Effector CD4-positive, alpha-beta T cell (primary cell): ENCODE measurements around the gene ARHGAP5.
A peak's percentile ranks its signal among the peaks of the same experiment; 100 is the strongest.

Experiments
- DNase-seq: peaks from one replicate; pipeline ENCODE4 v3.0.0-alpha.2; 2020

Gene ARHGAP5

DNA sequence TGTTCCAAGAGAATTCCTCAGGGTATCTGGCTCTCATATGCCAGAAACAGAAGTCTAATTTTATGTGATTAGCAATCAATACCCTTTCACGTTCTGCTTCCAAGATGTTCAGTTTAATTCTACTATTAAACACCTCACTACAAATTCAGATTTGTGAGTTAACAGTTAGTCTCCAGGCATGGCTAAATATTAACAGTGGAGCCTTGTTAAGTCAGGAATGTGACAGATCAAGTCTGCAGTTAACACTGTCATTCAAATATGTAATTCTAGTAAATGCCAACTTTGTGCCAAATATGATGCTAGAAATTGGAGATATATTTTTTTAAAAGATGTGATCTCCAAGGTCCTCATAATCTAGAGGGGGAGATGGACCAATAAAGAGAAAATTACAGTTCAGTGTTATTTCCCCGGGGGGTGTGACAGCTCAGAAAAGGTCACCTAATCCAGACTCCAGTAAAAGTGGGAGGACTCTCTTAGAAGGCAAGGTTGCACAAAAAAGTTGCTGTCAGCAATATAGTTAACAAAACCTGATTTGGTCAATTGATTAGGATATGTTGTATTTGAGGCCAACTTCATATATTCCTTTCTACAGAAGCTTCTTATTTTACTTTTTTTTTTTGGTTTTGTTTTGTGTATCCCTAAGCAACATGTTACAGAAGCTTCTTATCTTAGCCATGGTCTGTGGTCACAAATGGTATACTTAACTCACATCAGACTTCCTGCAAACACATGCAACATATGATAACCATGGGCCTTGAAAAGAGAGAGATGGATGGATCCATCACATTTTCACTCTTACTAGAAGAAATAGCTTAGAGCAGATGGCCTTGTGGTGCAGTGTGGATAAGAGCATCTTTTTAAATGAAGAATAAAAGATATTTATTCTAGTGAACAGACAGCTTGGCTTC is 106.3 kb downstream of the ARHGAP5 start:
- DNase-seq, result no peak

DNA sequence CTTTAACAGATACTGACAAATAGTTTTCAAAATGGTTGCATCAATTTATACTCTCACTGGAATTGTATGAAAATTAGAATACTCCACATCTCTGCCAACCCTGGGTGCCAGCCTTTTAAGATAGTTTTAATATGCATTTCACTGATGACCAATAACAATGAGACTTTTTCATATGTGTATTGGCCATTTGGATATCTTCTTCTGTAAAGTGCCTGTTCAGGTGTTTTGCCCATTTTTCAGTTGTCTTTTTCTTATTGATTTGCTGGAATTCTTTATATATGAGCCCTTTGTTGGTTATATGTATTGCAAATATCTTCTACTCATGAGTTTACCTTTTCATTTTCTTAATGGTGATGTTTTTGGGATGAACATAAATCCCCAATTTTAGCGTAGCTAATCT is 108.0 kb downstream of the ARHGAP5 start:
- DNase-seq, result no peak

DNA sequence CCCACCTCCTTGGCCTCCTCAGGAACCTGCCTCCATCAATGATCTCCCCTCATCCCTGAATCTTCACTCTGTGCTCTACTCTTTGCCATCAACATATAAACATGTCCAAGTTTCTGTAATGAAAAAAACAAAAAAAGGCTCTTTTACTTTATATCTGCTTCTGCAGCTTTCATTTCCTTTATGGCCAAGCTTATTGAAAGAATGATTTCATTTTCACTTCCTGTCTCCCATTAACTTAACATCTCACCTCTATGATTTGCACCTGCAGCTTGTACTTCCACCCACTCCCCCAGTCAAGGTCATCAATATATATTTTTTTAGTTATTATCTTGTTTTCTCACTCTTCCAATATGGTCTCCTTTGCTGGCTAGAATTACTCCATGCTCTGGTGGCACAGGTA is 109.1 kb downstream of the ARHGAP5 start:
- DNase-seq, result no peak

DNA sequence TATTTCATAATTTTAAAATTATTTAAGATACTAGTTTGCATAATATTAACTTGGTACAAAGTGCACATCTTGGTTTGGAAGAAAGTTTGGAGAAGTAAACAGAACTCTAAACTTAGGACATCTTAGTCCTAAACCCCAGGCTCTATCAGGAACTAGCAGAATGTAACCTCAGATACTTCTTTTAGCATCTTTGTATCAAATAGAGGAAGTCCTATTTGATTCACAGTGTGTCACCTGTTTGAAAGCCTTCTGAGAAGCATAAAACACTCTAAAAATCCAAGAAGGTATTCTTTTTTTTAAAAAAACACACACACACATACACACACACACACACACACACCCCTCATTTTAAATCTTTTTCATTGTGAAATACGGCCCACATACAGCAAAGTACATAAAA is 112.7 kb downstream of the ARHGAP5 start:
- no peak for DNase-seq

DNA sequence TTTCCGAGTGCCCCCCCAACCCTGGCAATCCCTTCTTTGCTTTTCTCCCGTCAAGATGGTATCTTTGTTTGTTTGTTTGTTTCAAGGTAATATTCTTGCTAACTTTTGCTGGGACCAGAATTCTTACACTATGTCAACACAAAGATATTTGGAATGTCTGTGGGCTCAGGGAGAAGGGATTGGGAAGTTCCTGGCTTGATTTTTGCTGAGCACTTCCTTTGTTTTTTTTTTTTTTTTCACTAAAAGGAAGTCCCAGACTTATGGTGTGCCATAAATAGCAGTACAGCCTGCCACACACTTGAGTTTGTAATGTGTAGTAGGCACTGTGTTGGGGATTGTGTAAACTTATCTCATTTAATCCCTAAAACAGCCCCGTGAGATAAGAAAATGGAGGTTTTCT is 113.6 kb downstream of the ARHGAP5 start:
- no peak for DNase-seq

DNA sequence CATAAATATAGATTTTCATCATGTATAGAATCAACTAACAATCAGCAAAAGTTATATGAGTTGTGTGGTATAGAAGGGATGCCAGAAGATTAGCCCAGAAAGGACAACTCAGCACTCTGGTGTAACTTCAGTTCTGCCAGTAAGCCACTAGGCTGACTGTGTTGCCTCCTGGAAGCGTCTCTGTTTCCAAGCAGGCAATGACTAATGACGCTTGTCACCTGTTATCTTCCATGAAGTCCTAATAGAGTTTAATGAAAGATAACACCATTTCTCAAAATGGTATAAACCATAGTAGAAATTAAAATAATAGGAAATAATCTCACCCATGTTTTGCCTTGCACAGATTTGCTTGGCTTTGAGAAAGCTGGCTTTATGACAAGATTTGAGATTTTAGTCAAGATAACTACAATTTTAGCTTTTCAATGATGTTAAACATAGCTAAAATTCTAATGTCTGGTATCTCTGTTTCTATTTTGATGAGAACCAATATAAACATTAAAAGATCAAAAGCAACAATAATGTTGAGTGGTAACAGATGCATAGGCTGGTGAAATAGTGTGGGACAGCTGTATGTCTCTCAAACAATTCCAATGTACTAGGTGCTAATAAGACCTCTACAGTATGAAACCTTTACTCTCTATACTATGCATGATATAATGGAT is 115.7 kb downstream of the ARHGAP5 start:
- no peak for DNase-seq

DNA sequence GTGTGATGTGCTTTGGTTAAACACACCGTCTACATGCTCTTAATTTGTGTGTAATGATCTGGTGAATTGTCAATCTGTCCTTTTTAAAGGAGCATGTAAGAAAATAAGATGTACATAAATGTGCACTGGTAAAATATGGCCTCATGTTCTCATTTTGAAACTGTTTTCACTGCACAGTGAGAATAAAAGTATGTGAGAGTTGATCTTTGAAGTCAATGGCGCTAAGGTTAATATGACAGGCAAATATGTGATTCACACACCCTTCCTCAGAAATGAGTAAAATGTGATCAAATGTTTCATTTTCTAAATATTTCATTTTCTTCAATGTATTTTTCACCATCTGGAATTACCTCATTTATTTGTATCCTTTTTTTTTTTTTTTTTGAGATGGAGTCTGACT is 116.4 kb downstream of the ARHGAP5 start:
- DNase-seq, result no peak

DNA sequence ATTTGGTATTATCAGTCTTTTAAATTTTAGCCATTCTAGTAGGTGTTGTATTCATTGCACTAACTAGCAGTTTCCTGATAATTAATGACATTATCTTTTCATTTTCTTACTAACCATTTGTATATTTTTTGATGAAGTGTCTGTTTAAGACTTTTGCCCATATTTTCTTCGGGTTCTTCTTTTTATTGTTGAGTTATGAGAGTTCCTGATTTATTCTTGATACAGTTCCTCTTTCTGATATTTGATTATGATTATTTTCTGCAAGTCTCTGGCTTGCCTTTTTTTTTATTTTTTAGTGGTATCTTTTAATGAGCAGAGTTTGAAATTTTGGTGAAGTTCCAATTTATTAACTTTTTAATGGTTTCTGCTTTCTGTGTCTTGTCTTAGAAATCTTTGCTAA is 118.5 kb downstream of the ARHGAP5 start:
- no peak for DNase-seq

DNA sequence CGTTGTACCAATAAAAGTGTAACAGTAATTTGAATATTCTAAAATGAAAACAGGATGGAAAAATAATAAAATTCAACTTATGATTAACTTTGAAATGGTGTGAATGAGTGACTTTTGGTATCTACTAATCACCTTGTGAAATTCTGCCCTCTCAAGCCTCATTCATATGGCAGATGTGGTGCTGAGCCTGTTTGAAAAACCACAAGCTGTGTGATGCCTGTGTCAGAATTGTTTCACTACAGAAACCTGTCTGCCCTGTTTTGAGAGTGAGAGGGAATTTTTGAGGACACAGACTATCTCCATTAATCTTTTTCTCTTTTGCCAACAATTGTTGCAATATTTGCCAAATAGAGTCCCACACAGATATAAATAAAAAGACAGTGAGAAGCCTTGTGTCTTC is 120.8 kb downstream of the ARHGAP5 start:
- no peak for DNase-seq

DNA sequence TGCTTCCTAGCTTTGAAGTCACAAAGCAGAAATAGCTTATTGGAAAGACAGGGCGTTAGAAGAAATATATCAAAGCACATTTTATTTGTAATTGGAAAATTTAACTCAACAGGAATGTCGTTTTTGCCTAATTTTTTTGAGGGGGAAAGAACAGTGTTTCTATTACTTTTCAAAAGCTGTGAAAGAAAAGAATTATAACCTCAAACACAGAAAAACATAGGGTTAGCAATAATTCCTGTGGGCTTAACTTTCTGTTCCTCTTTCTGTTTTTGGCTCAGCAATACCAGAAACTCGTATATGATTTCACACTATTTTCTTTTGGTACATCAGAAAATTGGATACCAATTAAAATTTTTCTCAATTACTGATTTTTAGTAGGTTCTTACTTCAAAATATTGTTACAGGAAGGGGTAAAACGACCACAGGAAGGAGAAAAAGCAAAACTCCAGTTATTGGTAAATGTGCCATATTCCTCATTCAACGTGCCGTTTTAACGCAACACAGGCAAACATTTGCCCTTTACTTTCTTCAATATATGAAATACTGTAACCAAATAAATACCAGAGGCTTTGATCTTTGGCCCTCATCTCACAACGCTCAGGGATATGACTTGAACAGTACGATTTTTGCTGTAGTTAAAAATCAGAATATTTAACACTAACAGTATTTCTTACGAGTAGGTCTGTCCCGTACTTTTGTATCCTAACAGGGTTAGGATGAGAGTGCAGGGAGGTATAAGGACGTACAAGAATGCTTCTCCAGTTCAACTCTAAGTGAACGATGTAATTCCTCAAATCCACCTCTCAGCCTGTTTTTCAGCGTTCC is 123.5 kb downstream of the ARHGAP5 start:
- DNase-seq, result no peak

DNA sequence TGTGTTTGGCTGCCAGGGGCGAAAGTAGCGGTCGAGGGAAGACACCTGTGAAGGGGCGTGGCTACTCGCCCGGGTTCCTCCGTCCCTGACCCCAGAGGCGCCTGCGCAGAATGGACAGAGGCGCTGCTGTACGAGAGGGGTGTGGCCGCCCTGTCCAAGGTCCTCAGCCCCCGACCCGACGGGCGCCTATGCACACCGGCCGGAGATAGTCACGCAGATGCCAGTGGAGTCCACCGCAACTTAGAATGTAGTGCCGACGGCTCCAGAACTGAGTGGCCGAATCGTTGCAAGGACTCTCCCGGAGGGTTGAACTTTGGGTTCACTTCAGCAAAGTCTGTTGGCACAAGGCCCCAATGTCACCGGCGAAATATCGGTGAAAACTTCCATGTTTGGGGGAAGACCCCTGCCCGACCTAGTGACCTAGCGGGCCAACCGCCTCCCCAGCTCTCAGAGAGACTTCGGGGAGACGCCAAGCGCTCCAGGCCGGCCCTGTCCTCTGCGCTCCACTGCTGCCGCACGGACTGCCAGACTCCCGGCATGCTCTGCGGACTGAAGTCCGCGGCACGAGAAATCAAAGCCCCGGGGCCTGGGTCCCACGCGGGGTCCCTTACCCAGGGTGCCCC is 124.2 kb downstream of the ARHGAP5 start:
- peak; percentile 56 for DNase-seq

DNA sequence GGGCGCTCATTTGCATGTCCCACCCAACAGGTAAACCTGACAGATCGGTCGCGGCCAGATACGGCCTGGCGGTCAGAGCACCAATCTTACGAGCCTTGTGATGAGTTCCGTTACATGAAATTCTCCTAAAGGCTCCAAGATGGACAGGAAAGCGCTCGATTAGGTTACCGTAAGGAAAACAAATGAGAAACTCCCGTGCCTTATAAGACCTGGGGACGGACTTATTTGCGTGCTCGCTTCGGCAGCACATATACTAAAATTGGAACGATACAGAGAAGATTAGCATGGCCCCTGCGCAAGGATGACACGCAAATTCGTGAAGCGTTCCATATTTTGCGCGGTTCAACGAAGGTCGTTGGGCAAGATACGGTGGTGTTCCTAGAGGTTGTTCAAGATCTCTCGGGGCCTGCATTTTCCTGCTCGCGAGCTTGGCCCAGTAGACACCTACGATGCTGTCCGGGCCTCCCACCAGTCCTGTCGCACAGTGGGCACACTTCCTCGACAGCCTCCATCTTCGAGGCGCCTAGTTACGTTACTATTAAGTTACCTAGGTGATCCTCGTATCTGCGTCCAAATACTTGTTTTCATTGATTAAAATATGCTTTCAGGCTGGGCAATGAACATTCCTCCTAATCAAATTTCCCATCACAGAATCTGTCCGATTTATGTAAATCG is 124.8 kb downstream of the ARHGAP5 start, which contains the start of gene RNU6-7:
RNU6-7 (plus strand) TSS at position 230 of the 675 bp plus-strand sequence.
- peak; percentile 4 for DNase-seq

DNA sequence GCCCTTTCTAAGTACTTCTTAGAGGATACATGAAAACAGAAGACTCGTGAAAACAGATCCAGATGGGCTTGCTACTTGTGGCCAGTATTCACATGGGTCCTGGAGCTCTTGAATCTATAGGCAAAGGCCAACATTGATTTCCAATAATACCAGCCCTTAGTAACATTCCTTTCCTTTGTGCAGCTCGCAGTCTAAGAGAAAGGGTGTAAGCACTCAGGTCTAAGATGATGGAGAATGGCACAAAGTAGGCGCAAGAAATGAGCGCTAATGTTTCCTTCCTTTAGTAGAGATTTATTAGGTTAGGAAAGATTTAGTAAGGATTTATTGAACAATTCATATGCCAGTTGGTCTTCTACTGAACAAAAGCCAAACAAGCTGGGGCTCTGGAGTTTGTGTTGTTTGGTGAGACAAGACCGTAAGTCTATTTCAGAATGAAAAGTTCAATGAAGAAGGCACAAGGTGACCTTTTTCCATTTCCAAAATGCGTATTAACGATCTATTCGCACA is 125.4 kb downstream of the ARHGAP5 start:
- DNase-seq, result no peak

DNA sequence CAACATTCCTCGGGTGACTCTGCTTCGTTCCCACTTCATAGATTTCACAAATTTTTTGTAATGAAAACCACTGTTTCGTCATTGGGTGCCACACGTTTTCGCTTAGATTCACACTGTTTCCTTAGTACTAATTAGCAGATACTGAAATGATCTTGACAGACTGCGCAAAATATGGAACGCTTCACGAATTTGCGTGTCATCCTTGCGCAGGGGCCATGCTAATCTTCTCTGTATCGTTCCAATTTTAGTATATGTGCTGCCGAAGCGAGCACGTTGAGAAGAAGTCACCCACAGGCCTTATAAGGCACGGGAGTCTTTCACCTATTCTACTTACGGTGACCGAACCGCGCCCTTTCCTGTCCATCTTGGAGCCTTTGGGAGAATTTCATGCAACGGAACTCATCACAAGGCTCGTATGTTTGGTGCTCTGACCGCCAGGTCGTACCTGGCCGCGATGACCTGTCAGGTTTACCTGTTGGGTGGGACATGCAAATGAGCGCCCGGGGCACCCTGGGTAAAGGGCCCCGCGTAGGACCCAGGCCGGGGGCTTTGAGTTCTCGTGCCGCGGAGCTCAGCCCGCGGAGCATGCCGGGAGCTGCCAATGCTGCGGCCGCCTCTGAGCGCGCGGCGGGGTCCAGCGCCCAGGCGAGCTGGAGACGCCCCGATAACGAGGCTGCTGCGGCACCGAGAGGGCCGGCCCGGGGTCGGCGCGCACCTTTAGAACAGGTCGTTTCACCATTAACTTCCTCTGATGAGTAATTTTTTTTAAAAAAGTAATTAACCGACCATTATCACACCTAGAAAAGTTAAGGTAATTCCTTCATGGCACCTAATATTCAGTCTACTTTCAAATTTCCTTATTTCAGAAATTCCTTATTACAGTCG is 126.1 kb downstream of the ARHGAP5 start, which contains the start of gene RNU6-8:
RNU6-8 (minus strand) TSS at position 272 of the 885 bp plus-strand sequence.
- peak; percentile 80 for DNase-seq

DNA sequence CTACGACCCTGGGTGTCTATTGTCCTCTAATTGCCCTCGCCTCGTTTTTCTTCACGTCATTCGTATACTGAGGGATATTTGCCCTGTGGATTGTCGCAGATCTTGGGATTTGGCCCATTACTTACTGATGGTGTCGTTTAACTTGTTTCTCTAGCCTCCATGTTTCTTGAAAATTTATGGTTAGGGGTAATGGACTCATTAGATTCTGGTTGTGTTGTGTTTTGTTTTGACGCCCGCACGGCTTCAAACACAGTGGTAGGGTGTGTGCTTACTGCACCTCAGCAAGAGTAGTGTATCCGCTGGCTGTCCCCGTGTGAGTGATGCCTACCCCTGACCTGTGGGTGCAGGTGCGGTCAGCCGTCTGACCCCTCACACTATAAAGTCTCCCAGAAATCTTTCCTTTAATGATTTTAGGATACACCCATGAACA is 126.8 kb downstream of the ARHGAP5 start:
- DNase-seq, result peak; percentile 4

DNA sequence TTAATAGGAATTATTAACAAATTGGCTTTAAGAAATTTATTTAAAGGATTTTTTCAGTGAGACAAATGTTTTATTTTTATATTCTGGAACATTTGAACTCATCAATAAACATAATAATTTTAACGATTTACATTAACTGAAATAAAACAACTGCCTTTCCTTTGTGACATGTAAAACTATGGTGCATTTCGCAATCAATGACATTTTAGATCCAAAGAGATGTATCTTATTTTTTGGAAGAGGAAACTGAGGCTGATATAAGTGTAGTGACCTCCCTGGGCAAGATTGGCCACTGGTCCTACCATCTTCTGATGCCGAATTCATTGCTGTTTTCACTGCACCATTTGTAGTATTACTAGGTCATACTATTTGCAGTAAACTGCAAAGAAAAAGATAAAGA is 128.4 kb downstream of the ARHGAP5 start:
- DNase-seq, result no peak

DNA sequence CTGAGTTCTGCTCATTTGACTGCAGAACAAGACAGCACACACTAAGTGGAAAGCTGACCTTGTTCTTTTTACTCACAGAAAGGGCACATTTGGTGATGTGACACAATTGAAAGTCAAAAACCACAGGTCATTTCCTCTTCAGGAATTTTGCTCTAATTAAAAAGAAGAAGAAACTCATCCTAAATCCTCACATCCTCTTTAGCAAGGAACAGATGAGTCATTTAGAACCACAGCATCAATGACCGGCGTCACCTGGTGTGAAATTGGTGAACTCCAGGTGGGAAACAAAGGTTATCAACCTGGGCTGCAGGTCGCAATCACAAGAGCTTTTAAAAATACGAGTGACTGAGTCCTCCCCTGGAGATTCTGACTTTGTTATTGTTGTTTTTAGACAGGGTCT is 128.9 kb downstream of the ARHGAP5 start:
- DNase-seq, result no peak

DNA sequence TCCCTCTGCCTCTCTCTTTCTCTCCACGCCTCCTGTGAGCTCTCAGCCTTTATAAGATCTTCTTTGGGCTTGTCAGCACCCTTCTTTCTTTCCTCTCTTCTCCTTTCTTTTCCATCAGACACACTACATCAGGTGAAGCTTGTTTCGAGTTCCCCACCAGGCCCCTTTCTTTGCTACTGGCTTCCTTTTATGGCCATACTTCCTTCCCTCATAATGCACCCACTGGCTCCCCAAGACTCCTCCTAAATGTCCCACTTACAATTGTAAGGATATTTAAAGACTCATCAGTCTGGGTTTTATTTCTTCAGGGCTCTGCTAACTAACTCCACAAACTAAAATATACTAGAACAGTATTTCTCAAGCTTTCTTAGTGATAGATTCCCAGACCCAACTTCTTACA is 129.4 kb downstream of the ARHGAP5 start:
- DNase-seq, result no peak

DNA sequence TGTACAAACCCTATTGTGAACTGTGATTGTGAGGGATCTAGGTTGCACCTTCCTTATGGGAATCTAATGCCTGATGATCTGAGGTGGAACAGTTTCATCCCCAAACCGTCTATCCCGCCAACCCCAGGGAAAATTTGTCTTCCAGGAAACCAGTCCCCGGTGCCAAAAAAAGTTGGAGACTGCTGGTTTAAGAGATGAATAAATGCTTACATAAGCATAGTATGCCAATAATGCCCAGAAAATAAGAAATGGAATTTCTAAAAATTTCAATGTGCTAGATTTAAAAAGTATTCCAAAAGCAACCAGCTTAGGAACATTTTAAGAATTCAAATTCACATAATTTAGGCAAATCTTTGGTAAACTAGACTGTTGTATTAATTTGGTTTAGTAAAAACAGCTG is 131.4 kb downstream of the ARHGAP5 start:
- DNase-seq, result no peak
